HG02678 (cell line): ENCODE measurements around the gene SLC8B1.
A peak's percentile ranks its signal among the peaks of the same experiment; 100 is the strongest.

ENCODE experiments used
- ATAC-seq: cut with Tn5 transposase; IDR thresholded peaks from one replicate; pipeline ENCODE4 v1.9.1; 2021; ENCODE audit warnings: mild to moderate bottlenecking, moderate library complexity; ENCODE audit not compliant: unreplicated experiment

Gene SLC8B1

DNA sequence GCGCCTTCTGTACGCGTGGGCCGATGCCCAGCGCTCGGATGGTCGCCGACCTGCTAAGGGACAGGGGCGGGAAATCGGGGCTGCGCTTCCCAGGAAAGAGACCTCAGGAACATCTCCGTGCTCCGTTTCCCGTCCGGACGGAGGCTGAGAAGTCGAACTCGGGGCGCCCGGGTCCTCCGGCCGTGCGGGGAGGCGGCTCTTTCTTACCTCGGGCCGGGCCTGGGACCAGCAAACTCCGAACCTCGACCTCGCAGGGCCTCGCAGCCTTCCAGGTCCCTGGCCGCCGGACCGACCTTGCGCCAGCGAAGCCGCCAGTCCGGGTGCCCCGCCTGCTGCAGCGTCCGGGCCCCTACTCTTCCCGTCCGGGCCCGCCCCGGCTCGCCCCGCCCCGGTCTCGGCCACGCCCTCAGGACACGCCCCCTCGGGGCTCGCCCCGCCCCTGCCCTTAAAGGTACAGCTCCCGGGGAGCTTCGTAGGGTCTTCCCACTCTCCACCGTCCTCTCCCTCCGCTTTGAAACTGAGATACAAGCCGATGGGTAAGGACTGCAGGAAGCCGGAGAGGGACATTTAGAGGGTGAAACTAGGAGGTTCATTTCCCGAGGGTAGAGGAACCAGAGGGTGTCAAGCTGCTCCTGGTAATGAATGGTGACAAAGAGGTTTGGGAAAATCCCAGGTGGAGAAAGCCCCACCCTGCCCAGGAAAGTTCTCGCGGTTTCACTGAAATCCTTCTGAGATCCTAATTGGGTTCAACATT is at the start of gene SLC8B1:
TSS of gene SLC8B1 (minus strand) at position 324 of the 754 bp plus-strand sequence. CDS start 2,231 bp downstream, outside the sequence.
- ATAC-seq, result peak; percentile 94

DNA sequence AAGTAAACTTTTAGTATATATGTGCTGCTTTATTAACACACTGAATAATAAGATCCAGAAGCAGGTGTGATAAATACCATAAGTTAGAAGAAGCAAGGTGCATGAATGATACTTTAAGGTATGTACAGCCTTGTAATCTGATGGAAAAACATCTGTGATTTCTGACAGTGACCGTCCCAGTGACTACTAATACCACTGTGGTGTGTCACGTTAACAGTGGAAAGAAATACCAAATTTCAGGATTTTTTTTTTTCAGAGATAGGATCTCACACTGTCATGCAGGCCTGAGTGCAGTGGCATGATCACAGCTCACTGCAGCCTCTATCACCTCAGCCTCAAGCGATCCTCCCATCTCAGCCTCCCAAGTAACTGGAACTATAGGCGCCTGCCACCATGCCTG is 47.3 kb upstream of the SLC8B1 start:
- no peak for ATAC-seq

DNA sequence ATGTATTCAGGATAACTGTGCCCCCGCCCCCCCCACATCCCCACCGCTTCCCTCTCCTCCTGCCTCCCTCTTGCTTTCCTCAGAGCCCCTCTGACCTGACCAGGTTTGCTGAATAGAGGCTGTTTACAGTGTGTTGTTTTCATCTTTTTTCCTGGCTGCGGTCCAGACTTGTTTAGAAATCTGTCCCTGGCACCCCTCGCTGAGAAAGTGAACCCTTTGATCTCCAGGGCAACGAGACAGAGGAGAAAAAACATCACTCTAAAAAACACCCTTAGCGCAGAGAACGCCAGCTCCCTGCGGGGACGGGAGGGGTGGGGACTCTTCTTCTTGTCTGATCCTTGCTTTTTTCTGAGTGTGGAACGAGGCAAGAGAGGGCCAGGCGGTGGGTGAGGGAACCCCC is 46.3 kb upstream of the SLC8B1 start:
- ATAC-seq, result no peak

DNA sequence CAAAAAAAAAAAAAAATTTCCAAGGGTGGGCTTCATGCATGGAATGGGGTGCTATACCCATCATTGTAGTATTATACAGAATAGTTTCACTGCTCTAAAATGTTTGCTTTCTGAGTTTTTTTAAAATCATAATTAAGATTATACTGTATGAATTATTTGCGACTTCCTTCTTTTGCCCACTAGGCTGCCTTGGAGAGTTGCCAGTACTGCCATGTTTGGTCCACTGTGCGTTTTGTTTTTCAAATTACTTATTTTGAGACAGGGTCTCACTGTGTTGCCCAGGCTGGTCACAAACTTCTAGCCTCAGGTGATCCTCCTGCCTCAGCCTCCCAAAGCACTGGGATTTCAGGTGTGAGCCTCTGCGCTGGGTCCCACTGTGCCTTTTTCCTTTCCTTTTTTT is 43.4 kb upstream of the SLC8B1 start:
- no peak for ATAC-seq

- no peak for ATAC-seq
Measured at GRCh38 chr12:113374823-113375428, 40.0 kb upstream of the SLC8B1 start.

DNA sequence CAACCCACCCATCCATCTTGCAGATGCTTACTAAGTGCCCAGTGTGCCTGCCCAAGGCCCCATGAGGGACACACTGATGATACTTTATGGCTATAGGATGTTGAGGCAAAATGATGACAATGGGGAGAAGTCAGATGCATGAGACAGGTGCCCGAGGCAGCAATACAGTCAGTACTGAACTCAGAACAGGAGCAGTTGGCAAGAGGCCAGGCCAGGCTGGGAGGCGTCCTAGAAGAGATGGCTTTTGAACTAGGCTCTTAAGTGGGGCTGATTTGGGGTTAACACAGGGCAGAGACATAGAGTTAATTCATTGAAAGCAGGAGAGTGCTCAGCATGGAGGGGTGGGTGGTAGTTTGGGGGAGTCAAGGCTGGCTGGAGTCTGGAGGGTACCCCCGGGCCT is 39.1 kb upstream of the SLC8B1 start:
- ATAC-seq, result no peak

- no peak for ATAC-seq
Measured at GRCh38 chr12:113373440-113373839, 38.5 kb upstream of the SLC8B1 start.

- no peak for ATAC-seq
Measured at GRCh38 chr12:113372371-113372770, 37.5 kb upstream of the SLC8B1 start.

DNA sequence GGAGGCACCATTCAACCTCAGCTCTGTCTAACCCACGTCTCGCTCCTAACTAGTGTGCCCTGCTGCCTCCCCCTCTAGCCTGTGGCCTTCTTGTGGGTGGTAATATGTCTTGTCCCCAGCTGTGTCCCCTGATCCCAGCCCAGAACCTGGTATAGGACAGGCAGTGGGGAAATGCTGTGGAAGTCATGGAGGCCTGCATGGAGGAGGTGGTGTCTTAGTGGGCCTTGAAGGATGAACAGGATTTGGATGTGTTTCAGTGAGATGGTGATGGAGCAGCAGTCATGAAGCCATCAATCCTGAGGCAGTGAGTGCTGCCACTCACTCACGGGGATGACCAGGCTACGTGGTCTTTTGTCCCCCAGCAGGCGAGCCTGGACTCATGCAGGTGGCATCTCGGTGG is 36.9 kb upstream of the SLC8B1 start:
- ATAC-seq, result no peak

GRCh38 chr12:113370923-113371682 is 36.2 kb upstream of the SLC8B1 start:
- no peak for ATAC-seq

DNA sequence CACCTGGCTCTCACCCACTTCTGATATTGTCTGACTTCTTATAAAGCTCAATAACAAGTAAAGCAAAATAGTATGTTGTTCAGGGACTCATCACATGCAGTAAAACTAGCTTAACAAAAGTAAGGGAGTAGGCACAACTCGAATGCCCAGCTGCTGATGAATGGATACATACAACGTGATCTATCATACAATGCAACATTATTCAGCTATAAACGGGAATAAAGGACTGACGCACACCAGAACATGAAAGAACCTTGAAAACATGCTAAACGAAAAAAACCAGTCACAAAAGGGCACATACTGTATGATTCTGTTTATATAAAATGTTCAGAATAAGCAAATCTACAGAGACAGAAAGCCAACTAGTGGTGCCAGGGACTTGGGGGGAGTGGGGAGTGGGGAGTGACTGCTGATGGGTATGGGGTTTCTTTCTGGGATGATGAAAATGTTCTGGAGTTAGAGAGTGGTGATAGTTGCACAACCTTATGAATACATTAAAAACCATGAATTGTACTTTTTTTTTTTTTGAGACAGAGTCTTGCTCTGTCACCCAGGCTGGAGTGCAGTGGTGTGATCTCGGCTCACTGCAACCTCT is 34.6 kb upstream of the SLC8B1 start:
- ATAC-seq, result no peak

- no peak for ATAC-seq
Measured at GRCh38 chr12:113368331-113368730, 33.4 kb upstream of the SLC8B1 start.

GRCh38 chr12:113366827-113367226 is 31.9 kb upstream of the SLC8B1 start:
- no peak for ATAC-seq

- ATAC-seq, result no peak
Measured at GRCh38 chr12:113365639-113366395, 30.9 kb upstream of the SLC8B1 start.

- no peak for ATAC-seq
Measured at GRCh38 chr12:113364698-113365097, 29.8 kb upstream of the SLC8B1 start.

DNA sequence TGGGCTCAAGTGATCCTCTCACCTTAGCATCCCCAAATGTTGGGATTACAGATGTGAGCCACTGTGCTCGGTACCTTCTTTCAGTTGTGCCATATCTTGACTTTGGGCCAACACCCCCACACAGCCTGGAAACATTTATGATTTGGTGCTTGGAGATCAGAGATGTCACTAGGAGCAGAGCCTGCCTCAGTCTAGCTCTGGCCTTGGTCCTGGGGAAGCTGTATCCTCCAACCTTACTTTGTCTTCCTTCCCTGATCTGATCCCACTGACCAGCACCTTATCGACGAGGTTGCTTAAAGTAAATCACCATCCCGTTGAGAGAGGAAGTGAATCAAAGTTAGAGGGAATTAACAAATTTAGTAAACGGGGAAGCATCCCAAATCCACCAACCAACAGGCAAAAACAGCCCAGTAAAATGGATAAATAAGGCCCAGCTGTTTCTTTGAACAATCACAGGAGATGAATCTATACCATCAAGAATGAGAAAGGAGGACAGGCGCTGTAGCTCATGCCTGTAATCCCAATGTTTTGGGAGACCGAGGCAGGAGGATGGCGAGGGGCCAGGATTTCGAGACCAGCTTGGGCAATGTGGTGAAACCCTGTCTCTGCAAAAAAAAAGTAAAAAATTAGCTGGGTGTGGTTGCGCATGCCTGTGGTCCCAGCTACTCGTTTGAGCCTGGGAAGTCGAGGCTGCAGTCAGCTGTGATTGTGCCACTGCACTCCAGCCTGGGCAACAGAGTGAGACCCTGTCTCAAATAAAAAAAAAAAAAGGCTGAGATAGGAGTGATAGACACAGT is 26.9 kb upstream of the SLC8B1 start:
- no peak for ATAC-seq

DNA sequence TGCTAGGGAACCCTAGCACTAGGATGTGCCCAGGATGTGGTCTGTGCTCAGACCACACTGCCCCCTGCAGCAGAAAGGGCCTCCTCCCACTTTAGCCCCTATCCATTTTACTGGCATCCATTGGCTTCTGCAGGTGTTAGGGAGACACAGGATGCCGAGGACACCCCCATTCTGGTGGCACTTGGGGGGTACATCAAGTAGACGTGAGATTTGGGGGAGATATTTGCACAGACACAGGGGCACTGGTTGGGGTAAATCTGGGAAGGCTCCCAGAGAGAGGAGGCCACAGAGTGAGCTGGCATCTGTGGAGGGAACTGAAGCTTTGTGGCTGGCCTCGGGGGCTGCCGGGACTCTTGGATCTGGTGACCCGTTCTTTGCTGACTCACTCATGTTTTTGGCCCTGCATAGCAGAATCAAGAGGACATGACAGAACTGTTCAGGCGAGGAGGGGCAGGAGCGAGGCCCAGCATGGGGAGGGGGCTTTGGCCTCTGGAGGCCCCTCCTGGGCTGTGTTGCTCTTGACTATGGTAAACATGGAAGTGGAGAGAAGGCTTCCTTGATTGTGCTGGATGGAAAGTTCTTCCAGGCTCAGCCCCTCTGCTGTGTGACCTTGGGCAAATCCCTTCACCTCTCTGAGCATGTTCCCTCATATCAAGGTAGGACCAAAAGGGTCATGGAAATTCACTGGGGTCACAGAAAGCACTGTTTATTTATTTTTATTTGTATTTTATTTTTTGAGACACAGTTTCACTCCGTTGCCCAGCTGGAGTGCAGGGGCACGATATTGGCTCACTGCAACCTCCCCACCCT is 25.2 kb upstream of the SLC8B1 start:
- no peak for ATAC-seq

- no peak for ATAC-seq
Measured at GRCh38 chr12:113359133-113359938, 24.4 kb upstream of the SLC8B1 start.
